RWPE2 (cell line): ENCODE results near the gene KAT5.
A peak's percentile ranks its signal among the peaks of the same experiment; 100 is the strongest.

ENCODE experiments used
- ATAC-seq: fragments of 200-7000 bp; cut with Tn5 transposase; 3 replicates; pipeline ENCODE4 v1.9.1; 2021; ENCODE audit warnings: low read depth
- DNase-seq: peaks from one replicate; pipeline ENCODE4 v3.0.0-alpha.2; 2020; ENCODE audit warnings: low spot score
- H3K27ac ChIP-seq: fragments of 450-650 bp; 2 replicates; pipeline ENCODE4 v1.5.1; 2017; ENCODE audit warnings: mild to moderate bottlenecking; ENCODE audit not compliant: poor library complexity, severe bottlenecking
- H3K27me3 ChIP-seq: fragments of 250-450 bp; sonication (Bioruptor Pico); 2 replicates; pipeline ENCODE4 v1.5.1; 2021; ENCODE audit warnings: mild to moderate bottlenecking, moderate library complexity; ENCODE audit not compliant: insufficient read depth, poor library complexity, severe bottlenecking
- H3K36me3 ChIP-seq: fragments of 250-450 bp; sonication (Bioruptor Pico); 2 replicates; pipeline ENCODE4 v1.5.1; 2020; ENCODE audit warnings: low read depth, mild to moderate bottlenecking, moderate library complexity
- H3K4me1 ChIP-seq: fragments of 250-450 bp; sonication (Bioruptor Pico); 2 replicates; pipeline ENCODE4 v1.5.1; 2021; ENCODE audit warnings: mild to moderate bottlenecking, moderate library complexity; ENCODE audit not compliant: insufficient read depth, poor library complexity, severe bottlenecking
- H3K4me3 ChIP-seq: fragments of 250-450 bp; sonication (Bioruptor Pico); 2 replicates; pipeline ENCODE4 v1.5.1; 2021; ENCODE audit warnings: mild to moderate bottlenecking, moderate library complexity; ENCODE audit not compliant: severe bottlenecking
- H3K9me3 ChIP-seq: fragments of 250-450 bp; sonication (Bioruptor Pico); 2 replicates; pipeline ENCODE4 v1.5.1; 2021; ENCODE audit warnings: mild to moderate bottlenecking, moderate library complexity; ENCODE audit not compliant: severe bottlenecking
- TF ChIP-seq, protein P1 (sequence below): fragments of 450-650 bp; IDR thresholded peaks from one replicate; pipeline ENCODE4 v1.5.1; 2017; ENCODE audit warnings: mild to moderate bottlenecking, moderate library complexity; ENCODE audit not compliant: poor library complexity, severe bottlenecking

Gene KAT5

DNA sequence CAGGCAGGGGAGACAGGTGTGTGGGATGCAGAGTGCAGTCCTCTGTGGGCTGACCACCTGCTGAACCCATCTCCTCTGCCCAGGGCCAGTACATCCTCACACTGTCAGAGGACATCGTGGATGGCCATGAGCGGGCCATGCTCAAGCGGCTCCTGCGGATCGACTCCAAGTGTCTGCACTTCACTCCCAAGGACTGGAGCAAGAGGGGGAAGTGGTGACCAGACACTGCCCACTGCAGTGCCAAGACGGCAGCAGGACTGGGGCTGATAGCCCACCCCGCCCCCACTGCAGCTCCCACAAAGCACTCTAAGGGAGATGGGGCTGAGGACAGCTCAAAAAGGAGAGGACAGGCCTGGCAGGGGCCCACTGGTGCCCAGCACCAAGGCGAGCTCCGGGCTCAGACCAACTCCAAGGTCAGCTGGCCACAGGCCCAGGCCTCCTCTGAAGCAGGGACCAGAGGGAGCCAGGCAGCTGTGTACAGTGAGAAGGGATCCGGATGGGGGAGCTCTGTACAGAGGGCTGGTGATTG is 7.0 kb downstream of the KAT5 start:
- no peak overlapping the region for H3K27ac ChIP-seq
- DNase-seq = no peak
- peaks cover 49% of the 10 kb centered on the region for H3K36me3 ChIP-seq

GRCh38 chr11:65719871-65720210 is 7.8 kb downstream of the KAT5 start:
- TF ChIP-seq, protein P1, sequence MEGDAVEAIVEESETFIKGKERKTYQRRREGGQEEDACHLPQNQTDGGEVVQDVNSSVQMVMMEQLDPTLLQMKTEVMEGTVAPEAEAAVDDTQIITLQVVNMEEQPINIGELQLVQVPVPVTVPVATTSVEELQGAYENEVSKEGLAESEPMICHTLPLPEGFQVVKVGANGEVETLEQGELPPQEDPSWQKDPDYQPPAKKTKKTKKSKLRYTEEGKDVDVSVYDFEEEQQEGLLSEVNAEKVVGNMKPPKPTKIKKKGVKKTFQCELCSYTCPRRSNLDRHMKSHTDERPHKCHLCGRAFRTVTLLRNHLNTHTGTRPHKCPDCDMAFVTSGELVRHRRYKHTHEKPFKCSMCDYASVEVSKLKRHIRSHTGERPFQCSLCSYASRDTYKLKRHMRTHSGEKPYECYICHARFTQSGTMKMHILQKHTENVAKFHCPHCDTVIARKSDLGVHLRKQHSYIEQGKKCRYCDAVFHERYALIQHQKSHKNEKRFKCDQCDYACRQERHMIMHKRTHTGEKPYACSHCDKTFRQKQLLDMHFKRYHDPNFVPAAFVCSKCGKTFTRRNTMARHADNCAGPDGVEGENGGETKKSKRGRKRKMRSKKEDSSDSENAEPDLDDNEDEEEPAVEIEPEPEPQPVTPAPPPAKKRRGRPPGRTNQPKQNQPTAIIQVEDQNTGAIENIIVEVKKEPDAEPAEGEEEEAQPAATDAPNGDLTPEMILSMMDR = no peak
- Histone ChIP-seq H3K9me3 (no peaks in the 10 kb centered on the region), H3K27ac (peak overlapping the region; percentile 30), H3K36me3 (peaks cover 41% of the 10 kb centered on the region), H3K4me1 (no peaks in the 10 kb centered on the region), H3K4me3 (peak overlapping the region; percentile 97), H3K27me3 (no peaks in the 10 kb centered on the region)
- peak; percentile 27 for ATAC-seq
- no peak for DNase-seq

More for the DNA sequence above, 7.0 kb downstream of the KAT5 start:
- TF ChIP-seq, protein P1 = no peak
- H3K27me3 ChIP-seq = no peaks in the 10 kb centered on the region
- H3K4me3 ChIP-seq = peak overlapping the region; percentile 97
- H3K9me3 ChIP-seq = no peaks in the 10 kb centered on the region
- no peak for ATAC-seq
- no peaks in the 10 kb centered on the region for H3K4me1 ChIP-seq

- Histone ChIP-seq H3K9me3 (no peaks in the 10 kb centered on the region), H3K36me3 (peaks cover 36% of the 10 kb centered on the region), H3K4me3 (peak within 1 kb of the TSS; percentile 97), H3K4me1 (no peaks in the 10 kb centered on the region), H3K27me3 (no peaks in the 10 kb centered on the region), H3K27ac (peak within 1 kb of the TSS; percentile 30)
- TF ChIP-seq, protein P1 = no peak
- ATAC-seq = peak; percentile 82
- no peak for DNase-seq
Measured at GRCh38 chr11:65720211-65720934, 8.3 kb downstream of the KAT5 start, which contains the start of gene RNASEH2C. Gene RNASEH2C (minus strand): TSS chr11:65720798. CDS start chr11:65720758, 40 bp downstream.

- no peak for ATAC-seq
Measured at GRCh38 chr11:65722261-65722660, 10.2 kb downstream of the KAT5 start.

More at GRCh38 chr11:65722261-65722660, 10.2 kb downstream of the KAT5 start:
- peaks cover 21% of the 10 kb centered on the region for H3K36me3 ChIP-seq
- DNase-seq = no peak
- no peaks in the 10 kb centered on the region for H3K27me3 ChIP-seq
- H3K9me3 ChIP-seq = no peaks in the 10 kb centered on the region
- no peak overlapping the region for H3K4me3 ChIP-seq
- no peak overlapping the region for H3K27ac ChIP-seq
- H3K4me1 ChIP-seq = no peaks in the 10 kb centered on the region
- TF ChIP-seq, protein P1 = no peak
